ENCODE data around the gene ARHGEF17. TPM values are rescaled to one million over a fixed set of nuclear protein-coding genes. Genes with fewer than 3 reads are reported as not detected.
A peak's percentile ranks its signal among the peaks of the same experiment; 100 is the strongest.

The ARHGEF17 gene
- total RNA-seq, 1 donor from 2014 or later: 56.5 TPM

DNA sequence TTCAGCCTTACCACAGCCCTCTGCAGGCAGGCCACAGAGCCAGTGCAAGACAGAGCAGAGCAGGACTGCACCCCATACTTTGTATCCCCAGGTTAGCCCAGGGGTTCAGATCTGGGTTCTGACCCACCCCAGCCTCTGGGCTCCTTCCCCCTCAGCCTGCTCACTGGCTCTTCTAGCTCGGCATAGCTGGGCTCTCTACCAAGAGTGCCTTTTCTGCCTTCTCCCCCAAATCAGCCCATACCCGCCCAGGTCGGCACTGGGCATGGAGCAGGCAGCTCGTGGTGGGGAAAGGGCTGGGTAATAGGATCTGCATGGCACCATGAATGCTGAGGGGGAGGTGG is 76.4 kb downstream of the ARHGEF17 start:
- Histone ChIP-seq H3K4me1 (peaks cover 98% of the 10 kb centered on the region), H3K27ac (peak overlapping the region; percentile 81), H3K4me3 (no peak overlapping the region), H3K27me3 (ENCODE audit: low read depth) (no peaks in the 10 kb centered on the region), H3K36me3 (no peaks in the 10 kb centered on the region), H3K9me3 (no peaks in the 10 kb centered on the region)
- TF ChIP-seq, protein P1, sequence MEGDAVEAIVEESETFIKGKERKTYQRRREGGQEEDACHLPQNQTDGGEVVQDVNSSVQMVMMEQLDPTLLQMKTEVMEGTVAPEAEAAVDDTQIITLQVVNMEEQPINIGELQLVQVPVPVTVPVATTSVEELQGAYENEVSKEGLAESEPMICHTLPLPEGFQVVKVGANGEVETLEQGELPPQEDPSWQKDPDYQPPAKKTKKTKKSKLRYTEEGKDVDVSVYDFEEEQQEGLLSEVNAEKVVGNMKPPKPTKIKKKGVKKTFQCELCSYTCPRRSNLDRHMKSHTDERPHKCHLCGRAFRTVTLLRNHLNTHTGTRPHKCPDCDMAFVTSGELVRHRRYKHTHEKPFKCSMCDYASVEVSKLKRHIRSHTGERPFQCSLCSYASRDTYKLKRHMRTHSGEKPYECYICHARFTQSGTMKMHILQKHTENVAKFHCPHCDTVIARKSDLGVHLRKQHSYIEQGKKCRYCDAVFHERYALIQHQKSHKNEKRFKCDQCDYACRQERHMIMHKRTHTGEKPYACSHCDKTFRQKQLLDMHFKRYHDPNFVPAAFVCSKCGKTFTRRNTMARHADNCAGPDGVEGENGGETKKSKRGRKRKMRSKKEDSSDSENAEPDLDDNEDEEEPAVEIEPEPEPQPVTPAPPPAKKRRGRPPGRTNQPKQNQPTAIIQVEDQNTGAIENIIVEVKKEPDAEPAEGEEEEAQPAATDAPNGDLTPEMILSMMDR (IDR thresholded peaks at IDR 0.05): no peak
- intact Hi-C loops (cut with DNase I): no loop called here
- DNase-seq (no peak), ATAC-seq (no peak)

DNA sequence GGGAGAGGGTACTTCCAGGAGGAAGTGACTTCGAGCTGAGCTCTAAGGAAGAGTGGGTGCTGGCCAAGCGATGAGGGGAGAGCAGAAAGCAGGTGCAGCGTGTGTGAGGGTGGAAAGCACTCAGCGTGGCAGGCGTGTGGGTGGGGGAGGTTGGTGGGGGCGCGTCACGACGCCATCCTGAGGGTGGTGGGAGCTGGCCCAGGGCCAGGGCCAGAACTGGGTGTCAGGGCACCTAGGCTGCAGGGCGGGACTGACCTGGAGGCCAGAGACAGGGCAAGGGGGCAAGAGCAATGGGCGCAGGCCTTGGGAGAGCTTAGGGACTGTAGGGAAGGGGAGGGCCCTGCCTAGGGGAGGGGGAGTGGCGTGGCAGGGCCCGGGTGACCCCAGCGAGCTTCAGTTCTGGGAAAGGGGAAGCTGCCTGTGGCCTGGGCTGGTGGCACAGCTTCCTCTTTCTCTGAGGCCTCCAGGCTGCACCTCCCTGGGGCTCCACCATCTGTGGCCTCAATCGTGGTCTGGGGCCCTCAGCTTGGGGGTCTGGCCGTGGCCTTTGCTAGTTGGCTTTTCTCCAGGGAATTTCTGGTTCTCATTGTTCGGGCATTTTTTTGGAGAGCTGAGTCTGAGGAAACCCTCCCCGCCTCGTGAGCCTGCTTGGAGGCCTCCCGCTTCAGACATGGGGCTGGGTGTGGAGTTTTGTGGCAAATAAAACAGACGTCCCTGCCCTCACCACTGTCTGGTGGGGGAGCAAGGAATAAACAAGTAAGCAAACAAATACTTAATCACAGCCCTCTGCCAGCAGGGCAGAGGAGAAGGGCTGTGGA is 77.0 kb downstream of the ARHGEF17 start:
- H3K4me1 ChIP-seq: peaks cover 92% of the 10 kb centered on the region
- DNase-seq (peak; percentile 90), ATAC-seq (peak; percentile 65 to 84)
- no peaks in the 10 kb centered on the region for H3K27me3 ChIP-seq (ENCODE audit: low read depth)
- TF ChIP-seq, protein P1 (IDR thresholded peaks at IDR 0.05): no peak
- intact Hi-C loops (cut with DNase I): no loop called here
- no peaks in the 10 kb centered on the region for H3K36me3 ChIP-seq
- peak overlapping the region; percentile 81 for H3K27ac ChIP-seq
- no peaks in the 10 kb centered on the region for H3K9me3 ChIP-seq
- H3K4me3 ChIP-seq: no peak overlapping the region

DNA sequence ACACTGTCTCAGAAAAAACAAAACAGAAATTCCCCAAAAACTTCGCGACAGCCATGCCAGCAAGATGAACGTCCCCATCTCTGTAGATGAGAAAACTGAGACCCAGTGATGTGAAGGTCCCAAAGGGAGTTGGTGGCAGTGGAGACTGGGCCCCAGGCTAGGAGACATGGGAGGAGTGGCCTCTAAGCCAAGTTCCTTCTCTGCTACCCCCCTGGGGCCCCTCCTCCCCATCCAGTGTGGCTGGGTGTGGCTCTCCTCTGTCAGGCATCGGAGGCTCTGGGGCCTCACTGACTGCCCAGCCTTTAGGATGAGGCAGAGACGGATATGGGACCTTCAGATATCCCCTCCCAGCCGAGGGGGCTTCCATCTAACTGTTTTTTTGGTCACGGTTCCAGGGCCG is 77.9 kb downstream of the ARHGEF17 start:
- Histone ChIP-seq H3K27me3 (ENCODE audit: low read depth) (no peaks in the 10 kb centered on the region), H3K36me3 (peaks cover 6% of the 10 kb centered on the region), H3K4me1 (peaks cover 83% of the 10 kb centered on the region), H3K27ac (peak overlapping the region; percentile 81), H3K4me3 (peak overlapping the region; percentile 21), H3K9me3 (no peaks in the 10 kb centered on the region)
- TF ChIP-seq, protein P1 (IDR thresholded peaks at IDR 0.05): no peak
- ATAC-seq (peak; percentile 51 to 68), DNase-seq (peak; percentile 82)
- intact Hi-C loops (cut with DNase I): no loop called here

GRCh38 chr11:73386546-73386945 is 78.5 kb downstream of the ARHGEF17 start:
- TF ChIP-seq, protein P1 (IDR thresholded peaks at IDR 0.05): no peak
- ATAC-seq (no peak), DNase-seq (no peak)
- Histone ChIP-seq H3K4me3 (peak overlapping the region; percentile 21), H3K27me3 (ENCODE audit: low read depth) (no peaks in the 10 kb centered on the region), H3K27ac (peak overlapping the region; percentile 81), H3K4me1 (peaks cover 80% of the 10 kb centered on the region), H3K9me3 (no peaks in the 10 kb centered on the region), H3K36me3 (peaks cover 6% of the 10 kb centered on the region)
- intact Hi-C loops (cut with DNase I): no loop called here

DNA sequence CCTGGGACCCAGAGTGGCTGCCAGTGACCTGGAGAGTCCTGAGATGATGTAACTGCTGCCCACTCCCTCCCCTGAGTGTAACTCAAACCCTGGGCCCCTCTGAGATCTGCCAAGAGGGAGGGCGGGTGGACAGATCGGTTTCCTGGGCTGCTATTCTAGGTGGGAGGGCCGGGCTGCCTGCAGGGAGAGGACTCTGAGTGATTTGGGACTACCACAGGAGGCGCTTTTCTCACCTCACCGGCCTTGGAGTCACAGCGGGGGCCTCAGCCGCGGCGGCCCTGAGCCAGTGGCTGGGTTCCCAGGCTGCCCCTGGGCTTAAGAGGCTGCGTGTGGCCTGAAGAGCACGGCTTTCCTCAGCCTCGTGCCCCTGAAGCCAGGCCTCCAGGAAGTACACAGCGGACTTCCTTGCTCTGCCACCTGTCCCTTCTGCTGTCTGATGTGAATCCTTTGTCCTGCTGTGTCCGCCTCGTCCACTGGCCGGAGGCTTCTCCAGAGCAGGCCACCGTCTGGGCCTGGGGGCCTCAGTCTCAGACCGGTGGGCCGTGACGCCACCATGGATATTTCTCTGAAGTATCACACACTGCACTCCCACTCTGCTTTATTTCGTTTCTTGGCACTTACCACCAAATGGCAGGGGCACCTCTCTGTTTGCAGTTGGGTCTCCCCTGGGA is 79.7 kb downstream of the ARHGEF17 start:
- intact Hi-C loops (cut with DNase I): no loop called here
- H3K9me3 ChIP-seq: no peaks in the 10 kb centered on the region
- no peak overlapping the region for H3K4me3 ChIP-seq
- TF ChIP-seq, protein P1 (IDR thresholded peaks at IDR 0.05): no peak
- peak; percentile 53 for DNase-seq
- peaks cover 68% of the 10 kb centered on the region for H3K4me1 ChIP-seq
- H3K27ac ChIP-seq: peak overlapping the region; percentile 81
- peak; percentile 1 to 6 for ATAC-seq
- H3K27me3 ChIP-seq (ENCODE audit: low read depth): no peaks in the 10 kb centered on the region
- H3K36me3 ChIP-seq: peaks cover 16% of the 10 kb centered on the region
